ENCODE data around the gene RBCK1. TPM values are rescaled to one million over a fixed set of nuclear protein-coding genes. Genes with fewer than 3 reads are reported as not detected.

RBCK1 gene
- total and polyA plus RNA-seq, 9 of the 15 experiments (the other 6 are each of a cell fraction or from before 2014, with no cell fraction given) = 5.9 to 59.3 (median 26.5) TPM

DNA sequence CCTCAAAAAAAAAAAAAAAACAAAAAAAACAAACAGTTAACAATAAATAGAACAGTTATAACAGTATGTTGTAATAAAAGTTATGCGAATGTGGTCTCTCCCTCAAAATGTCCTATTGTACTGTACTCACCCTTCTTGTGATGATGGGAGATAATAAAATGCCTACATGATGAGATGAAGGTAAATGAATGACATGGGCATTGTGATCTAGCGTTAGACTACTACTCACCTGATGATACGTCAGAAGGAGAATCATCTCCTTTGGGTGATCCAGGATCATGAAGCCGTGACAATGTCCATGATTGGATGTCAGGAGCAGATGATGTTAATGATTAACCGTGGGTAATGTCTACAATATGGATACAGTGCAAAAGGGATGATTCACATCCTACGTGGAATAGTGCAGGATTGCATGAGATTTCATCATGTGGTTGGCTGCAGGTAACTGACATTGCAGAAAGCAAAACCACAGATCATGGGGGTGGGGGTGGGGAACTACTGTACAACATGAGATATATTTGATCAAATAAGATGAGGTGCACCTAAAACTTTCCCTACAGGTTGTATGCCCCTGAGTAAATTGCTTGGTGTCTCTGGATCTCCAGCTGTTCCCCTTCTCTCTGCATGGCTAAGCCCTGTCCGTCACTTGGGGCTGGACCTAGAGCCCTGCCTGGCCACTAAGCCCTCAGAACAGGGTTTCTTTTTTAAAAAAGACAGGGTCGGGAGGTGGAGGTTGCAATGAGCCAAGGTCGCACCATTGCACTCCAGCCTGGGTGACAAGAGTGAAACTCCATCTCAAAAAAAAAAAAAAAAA lies 6.2 kb upstream of the RBCK1 start (continued):
- no peak for TF ChIP-seq TAF7 (tag; IDR thresholded peaks at IDR 0.05)
- no peak; the same call in 1 of the 2 replicates for TF ChIP-seq ZZZ3 (IDR thresholded peaks at IDR 0.05)
- TF ChIP-seq, protein P1, sequence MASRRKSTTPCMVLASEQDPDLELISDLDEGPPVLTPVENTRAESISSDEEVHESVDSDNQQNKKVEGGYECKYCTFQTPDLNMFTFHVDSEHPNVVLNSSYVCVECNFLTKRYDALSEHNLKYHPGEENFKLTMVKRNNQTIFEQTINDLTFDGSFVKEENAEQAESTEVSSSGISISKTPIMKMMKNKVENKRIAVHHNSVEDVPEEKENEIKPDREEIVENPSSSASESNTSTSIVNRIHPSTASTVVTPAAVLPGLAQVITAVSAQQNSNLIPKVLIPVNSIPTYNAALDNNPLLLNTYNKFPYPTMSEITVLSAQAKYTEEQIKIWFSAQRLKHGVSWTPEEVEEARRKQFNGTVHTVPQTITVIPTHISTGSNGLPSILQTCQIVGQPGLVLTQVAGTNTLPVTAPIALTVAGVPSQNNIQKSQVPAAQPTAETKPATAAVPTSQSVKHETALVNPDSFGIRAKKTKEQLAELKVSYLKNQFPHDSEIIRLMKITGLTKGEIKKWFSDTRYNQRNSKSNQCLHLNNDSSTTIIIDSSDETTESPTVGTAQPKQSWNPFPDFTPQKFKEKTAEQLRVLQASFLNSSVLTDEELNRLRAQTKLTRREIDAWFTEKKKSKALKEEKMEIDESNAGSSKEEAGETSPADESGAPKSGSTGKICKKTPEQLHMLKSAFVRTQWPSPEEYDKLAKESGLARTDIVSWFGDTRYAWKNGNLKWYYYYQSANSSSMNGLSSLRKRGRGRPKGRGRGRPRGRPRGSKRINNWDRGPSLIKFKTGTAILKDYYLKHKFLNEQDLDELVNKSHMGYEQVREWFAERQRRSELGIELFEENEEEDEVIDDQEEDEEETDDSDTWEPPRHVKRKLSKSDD (conservative IDR thresholded peaks at IDR 0.05; ENCODE audit: low read length) = no peak
- no peak for TF ChIP-seq DNMT1 (IDR thresholded peaks at IDR 0.05)
- no peak for TF ChIP-seq NCOA2 (IDR thresholded peaks at IDR 0.05; ENCODE audit: partially characterized antibody in 2 of 2)
- no peak for TF ChIP-seq SRSF3 (IDR thresholded peaks at IDR 0.05; ENCODE audit: insufficient read depth, low read length)
- TF ChIP-seq HSF4 (CRISPR knock-in tag; IDR thresholded peaks at IDR 0.05; ENCODE audit: borderline replicate concordance) = no peak
- TF ChIP-seq, protein P2, sequence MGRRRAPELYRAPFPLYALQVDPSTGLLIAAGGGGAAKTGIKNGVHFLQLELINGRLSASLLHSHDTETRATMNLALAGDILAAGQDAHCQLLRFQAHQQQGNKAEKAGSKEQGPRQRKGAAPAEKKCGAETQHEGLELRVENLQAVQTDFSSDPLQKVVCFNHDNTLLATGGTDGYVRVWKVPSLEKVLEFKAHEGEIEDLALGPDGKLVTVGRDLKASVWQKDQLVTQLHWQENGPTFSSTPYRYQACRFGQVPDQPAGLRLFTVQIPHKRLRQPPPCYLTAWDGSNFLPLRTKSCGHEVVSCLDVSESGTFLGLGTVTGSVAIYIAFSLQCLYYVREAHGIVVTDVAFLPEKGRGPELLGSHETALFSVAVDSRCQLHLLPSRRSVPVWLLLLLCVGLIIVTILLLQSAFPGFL (CRISPR knock-in tag; IDR thresholded peaks at IDR 0.05) = no peak
